Ecto neural progenitor cell (in vitro differentiated cells): ENCODE results near the gene EIF3C.
"Not testable (repeated sequence)": the region's sequence is repeated elsewhere in the genome, so short reads cannot be mapped to it uniquely, and the experiment has no call there.

Experiments
- DNase-seq: peaks from one replicate; pipeline ENCODE4 v3.0.0-alpha.2; 2018; ENCODE audit warnings: low spot score

EIF3C gene

GRCh38 chr16:28749997-28750465 is 38.8 kb downstream of the EIF3C start:
- not testable (repeated sequence) for DNase-seq

- DNase-seq: not testable (repeated sequence)
Observed at GRCh38 chr16:28750469-28751067, 39.3 kb downstream of the EIF3C start.

- not testable (repeated sequence) for DNase-seq
Observed at GRCh38 chr16:28751487-28751886, 40.2 kb downstream of the EIF3C start, which contains the start of gene NPIPB9. NPIPB9 (plus strand) TSS chr16:28751787.

GRCh38 chr16:28781697-28782096 is 70.4 kb downstream of the EIF3C start:
- DNase-seq: not testable (repeated sequence)

GRCh38 chr16:28782357-28782756 is 71.1 kb downstream of the EIF3C start:
- DNase-seq: not testable (repeated sequence)
